ENCODE results near the gene LPP. TPM values are rescaled to one million over a fixed set of nuclear protein-coding genes. Genes with fewer than 3 reads are reported as not detected.

The LPP gene
- polyA plus RNA-seq, 3 donors: 14.1 to 23.2 (median 15.3) TPM

GRCh38 chr3:188335656-188336055 lies 181.7 kb downstream of the LPP start:
- Histone ChIP-seq H3K27me3 (ENCODE audit: control insufficient read depth in 2 of 2, insufficient read depth in 2 of 2, low read length in 2 of 2) (no peaks in the 10 kb centered on the region), H3K36me3 (replicated peaks in 1 of 2; ENCODE audit: control insufficient read depth in 1 of 2, insufficient read depth in 2 of 2, low read length in 2 of 2) (no peaks in the 10 kb centered on the region), H3K4me3 (replicated peaks in 1 of 3; ENCODE audit: low read depth in 2 of 3, low read length in 3 of 3) (no peak overlapping the region), H3K4me1 (ENCODE audit: control insufficient read depth in 1 of 2, insufficient read depth in 2 of 2, low read length in 2 of 2) (no peaks in the 10 kb centered on the region), H4K20me1 (ENCODE audit: insufficient read depth, low read length) (no peaks in the 10 kb centered on the region), H3K79me2 (ENCODE audit: insufficient read depth, low read length) (peaks cover 5% of the 10 kb centered on the region), H3K4me2 (replicated peaks; ENCODE audit: extremely low read depth, low read length, poor library complexity, severe bottlenecking) (no peak overlapping the region), H3K27ac (ENCODE audit: low read depth in 1 of 2, low read length in 2 of 2) (no peak overlapping the region), H2AFZ (ENCODE audit: insufficient read depth, low read depth, low read length, poor library complexity, severe bottlenecking) (no peak overlapping the region), H3K9ac (ENCODE audit: insufficient read depth, low read length, poor library complexity, severe bottlenecking) (no peak overlapping the region), H3K9me3 (replicated peaks in 1 of 2; ENCODE audit: control insufficient read depth in 1 of 2, insufficient read depth in 1 of 2, low read length in 2 of 2) (no peaks in the 10 kb centered on the region)
- no peak overlapping the region for H3K4me3 Mint-ChIP-seq
- peaks cover 0 to 2% (median 0%) of the 10 kb centered on the region in 7 donors for H3K9me3 Mint-ChIP-seq
- H3K4me1 Mint-ChIP-seq: peaks cover 15% of the 10 kb centered on the region
- intact Hi-C loops (cut with micrococcal nuclease): no loop called here
- H3K36me3 Mint-ChIP-seq: peaks cover 15 to 18% of the 10 kb centered on the region in 2 donors
- whole genome bisulfite sequencing (ENCODE audit: insufficient coverage): 100% methylated on average over 1 of the region's 3 CpGs
- no peak overlapping the region for H3K27ac Mint-ChIP-seq
- no peak for TF ChIP-seq CTCF (IDR thresholded peaks at IDR 0.05)
- no peak for DNase-seq
- H3K27me3 Mint-ChIP-seq (ENCODE audit: low read depth in 3 of 3): no peaks in the 10 kb centered on the region

GRCh38 chr3:188336178-188336577 lies 182.2 kb downstream of the LPP start:
- Mint-ChIP-seq H3K4me1 (peaks cover 17% of the 10 kb centered on the region), H3K27me3 (ENCODE audit: low read depth in 3 of 3) (no peaks in the 10 kb centered on the region)
- intact Hi-C loops (cut with micrococcal nuclease): no loop called here

More at GRCh38 chr3:188336178-188336577, 182.2 kb downstream of the LPP start:
- no peaks in the 10 kb centered on the region for H3K9me3 ChIP-seq (replicated peaks in 1 of 2; ENCODE audit: control insufficient read depth in 1 of 2, insufficient read depth in 1 of 2, low read length in 2 of 2)
- H3K36me3 ChIP-seq (replicated peaks in 1 of 2; ENCODE audit: control insufficient read depth in 1 of 2, insufficient read depth in 2 of 2, low read length in 2 of 2): no peaks in the 10 kb centered on the region
- peaks cover 12 to 18% of the 10 kb centered on the region in 2 donors for H3K36me3 Mint-ChIP-seq
- no peaks in the 10 kb centered on the region for H3K4me1 ChIP-seq (ENCODE audit: control insufficient read depth in 1 of 2, insufficient read depth in 2 of 2, low read length in 2 of 2)
- H3K27me3 ChIP-seq (ENCODE audit: control insufficient read depth in 2 of 2, insufficient read depth in 2 of 2, low read length in 2 of 2): no peaks in the 10 kb centered on the region
- no peak overlapping the region for H2AFZ ChIP-seq (ENCODE audit: insufficient read depth, low read depth, low read length, poor library complexity, severe bottlenecking)
- H3K79me2 ChIP-seq (ENCODE audit: insufficient read depth, low read length): peaks cover 5% of the 10 kb centered on the region
- TF ChIP-seq CTCF (IDR thresholded peaks at IDR 0.05): no peak
- H3K4me2 ChIP-seq (replicated peaks; ENCODE audit: extremely low read depth, low read length, poor library complexity, severe bottlenecking): no peak overlapping the region
- no peak for DNase-seq
- no peak overlapping the region for H3K4me3 Mint-ChIP-seq
- no peak overlapping the region for H3K9ac ChIP-seq (ENCODE audit: insufficient read depth, low read length, poor library complexity, severe bottlenecking)
- no peak overlapping the region for H3K4me3 ChIP-seq (replicated peaks in 1 of 3; ENCODE audit: low read depth in 2 of 3, low read length in 3 of 3)
- H4K20me1 ChIP-seq (ENCODE audit: insufficient read depth, low read length): no peaks in the 10 kb centered on the region
- no peak overlapping the region for H3K27ac Mint-ChIP-seq
- H3K27ac ChIP-seq (ENCODE audit: low read depth in 1 of 2, low read length in 2 of 2): no peak overlapping the region
- peaks cover 0 to 2% (median 0%) of the 10 kb centered on the region in 7 donors for H3K9me3 Mint-ChIP-seq

Measured in CD14-positive monocyte (primary cell).